Measurements from ENCODE around the gene STRA8.

Gene STRA8

GRCh38 chr7:135262623-135263320 is 29.1 kb downstream of the STRA8 start:
- no peak overlapping the region for H3K4me3 ChIP-seq (ENCODE audit: low read depth, low read length)

GRCh38 chr7:135263321-135263970 is 29.8 kb downstream of the STRA8 start:
- no peak overlapping the region for H3K4me3 ChIP-seq (ENCODE audit: low read depth, low read length)

GRCh38 chr7:135265637-135266036 is 32.0 kb downstream of the STRA8 start:
- H3K4me3 ChIP-seq (ENCODE audit: low read depth, low read length) = no peak overlapping the region

- no peak overlapping the region for H3K4me3 ChIP-seq (ENCODE audit: low read depth, low read length)
Measured at GRCh38 chr7:135269921-135270320, 36.3 kb downstream of the STRA8 start.

DNA sequence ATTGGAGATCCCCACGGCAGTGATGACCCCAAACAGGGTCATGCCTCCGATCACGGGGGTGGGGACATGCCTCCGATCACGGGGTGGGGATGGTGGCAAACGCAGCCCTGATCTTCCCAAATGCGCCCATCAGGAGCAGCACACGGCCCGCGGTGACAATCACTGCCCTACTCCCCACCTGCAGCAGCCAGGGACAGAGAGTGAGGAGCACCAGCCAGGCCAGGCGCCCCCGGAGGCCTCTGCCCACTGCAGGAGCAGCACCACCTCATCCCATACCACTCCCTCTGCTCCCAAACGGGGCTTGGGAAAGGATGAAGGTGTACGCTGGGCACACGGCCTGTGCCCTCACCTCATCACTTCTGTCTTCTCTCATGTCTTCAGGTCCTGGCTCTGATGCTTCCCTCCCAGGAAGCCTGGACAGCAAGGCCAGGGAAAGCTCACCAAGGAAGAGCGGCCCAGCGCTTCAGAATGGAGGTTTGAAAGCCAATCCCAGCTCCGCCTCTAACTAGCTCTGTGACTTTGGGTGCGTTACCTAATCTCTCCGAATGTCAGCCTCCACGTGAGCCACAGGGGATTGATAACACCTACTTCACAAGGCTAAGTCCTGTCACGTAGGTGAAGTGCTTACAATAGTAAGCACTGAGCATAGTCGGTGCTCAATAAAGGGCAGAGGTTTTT is 37.1 kb downstream of the STRA8 start:
- no peak overlapping the region for H3K4me3 ChIP-seq (ENCODE audit: low read depth, low read length)

DNA sequence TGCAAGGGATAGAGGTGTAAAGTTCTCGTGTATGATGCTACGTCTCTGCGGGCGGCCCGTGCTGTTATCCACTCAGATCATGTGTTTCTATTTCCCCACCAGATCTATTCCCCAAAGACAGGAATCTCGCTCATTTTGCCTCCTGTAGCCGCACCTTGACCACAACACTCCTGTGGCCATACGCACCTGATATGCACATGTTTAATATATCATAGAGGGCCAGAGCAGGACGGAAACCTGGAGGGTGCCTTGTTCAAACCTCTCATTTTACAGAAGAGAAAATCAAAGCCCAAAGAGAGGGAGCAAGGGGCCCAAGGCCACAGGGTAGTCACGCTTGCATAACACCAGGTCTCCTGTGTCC is 37.6 kb downstream of the STRA8 start:
- H3K4me3 ChIP-seq (ENCODE audit: low read depth, low read length) = no peak overlapping the region

- H3K4me3 ChIP-seq (ENCODE audit: low read depth, low read length) = no peak overlapping the region
Measured at GRCh38 chr7:135272303-135272702, 38.7 kb downstream of the STRA8 start.

- H3K4me3 ChIP-seq (ENCODE audit: low read depth, low read length) = no peak overlapping the region
Measured at GRCh38 chr7:135273581-135273980, 39.9 kb downstream of the STRA8 start.

GRCh38 chr7:135274495-135275268 is 41.0 kb downstream of the STRA8 start:
- no peak overlapping the region for H3K4me3 ChIP-seq (ENCODE audit: low read depth, low read length)

DNA sequence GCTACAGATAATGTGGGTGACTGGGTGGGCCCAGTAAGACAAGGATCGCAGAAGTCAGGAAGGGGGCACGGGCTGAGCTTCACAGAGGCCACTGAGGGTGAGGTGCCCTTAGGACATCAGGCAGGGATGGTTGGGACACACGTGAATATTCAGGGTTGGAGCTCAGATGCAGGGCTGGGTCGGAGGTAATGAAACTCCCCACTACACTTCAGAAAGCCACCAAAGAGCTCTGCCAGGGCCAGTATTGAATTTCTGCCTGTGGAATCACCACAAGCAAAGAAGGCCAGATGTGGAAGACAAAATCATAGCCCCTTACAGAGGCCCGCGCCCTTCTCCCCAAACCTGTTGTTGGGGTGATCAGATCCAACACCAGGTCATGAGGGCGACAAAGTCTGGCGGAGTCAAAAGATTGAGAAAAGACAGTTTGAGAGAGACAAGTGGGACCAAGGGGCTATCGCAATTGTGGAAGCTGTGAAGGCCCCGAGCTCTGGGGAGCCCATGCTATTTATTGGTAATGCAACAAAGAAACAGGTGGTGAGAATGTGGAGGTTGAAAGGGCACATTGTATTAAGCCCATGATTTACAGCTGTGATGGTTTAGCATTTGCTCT is 42.4 kb downstream of the STRA8 start:
- no peak overlapping the region for H3K4me3 ChIP-seq (ENCODE audit: low read depth, low read length)

DNA sequence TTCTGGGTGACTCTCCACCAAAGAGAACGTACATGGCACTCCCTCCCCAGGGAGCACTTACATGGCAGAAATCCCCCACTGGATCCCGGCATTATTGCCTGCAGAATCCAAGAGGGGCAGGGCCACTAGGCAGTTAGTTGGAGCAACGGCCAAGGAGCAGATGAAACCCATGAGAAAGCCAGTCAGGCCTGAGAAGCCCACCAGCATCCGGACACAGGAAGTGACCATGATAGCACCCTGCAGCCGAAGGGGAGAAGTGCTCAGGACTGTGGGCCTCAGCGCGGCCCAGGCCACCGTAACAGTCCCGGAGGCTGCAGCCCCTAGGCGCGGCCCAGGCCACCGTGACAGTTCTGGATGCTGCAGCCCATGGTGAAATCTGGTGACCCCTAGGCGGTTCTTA is 43.5 kb downstream of the STRA8 start:
- H3K4me3 ChIP-seq (ENCODE audit: low read depth, low read length) = no peak overlapping the region

DNA sequence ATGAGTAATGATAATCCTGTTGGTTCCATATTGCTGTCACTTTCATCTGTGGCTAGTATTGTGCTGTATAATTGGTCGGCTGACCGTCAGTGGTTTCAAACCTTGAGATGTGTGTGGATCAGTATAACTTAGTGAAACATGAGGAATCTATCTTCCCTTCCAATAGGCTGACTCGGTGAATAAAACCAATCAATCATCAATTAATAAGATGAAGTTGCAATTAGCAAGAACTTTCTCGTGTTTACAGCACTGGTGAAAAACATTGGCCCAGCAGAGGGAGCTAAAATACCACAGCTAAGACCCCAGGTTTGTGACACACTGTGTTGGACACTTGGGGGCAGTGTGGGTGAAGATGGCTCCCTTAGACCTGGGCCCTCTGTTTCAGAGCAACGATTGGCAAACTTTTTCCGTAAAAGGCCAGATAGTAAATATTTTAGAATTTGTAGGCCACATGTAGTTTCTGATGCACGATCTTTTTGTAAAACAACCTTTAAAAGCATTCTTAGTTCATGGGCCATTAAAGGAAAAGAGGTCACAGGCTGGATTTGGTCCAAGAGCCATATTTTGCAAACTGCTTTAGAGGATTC is 47.8 kb downstream of the STRA8 start:
- no peak overlapping the region for H3K4me3 ChIP-seq (ENCODE audit: low read depth, low read length)

- H3K4me3 ChIP-seq (ENCODE audit: low read depth, low read length) = no peak overlapping the region
Measured at GRCh38 chr7:135282561-135283254, 49.1 kb downstream of the STRA8 start.

GRCh38 chr7:135283959-135284638 is 50.5 kb downstream of the STRA8 start:
- no peak overlapping the region for H3K4me3 ChIP-seq (ENCODE audit: low read depth, low read length)

DNA sequence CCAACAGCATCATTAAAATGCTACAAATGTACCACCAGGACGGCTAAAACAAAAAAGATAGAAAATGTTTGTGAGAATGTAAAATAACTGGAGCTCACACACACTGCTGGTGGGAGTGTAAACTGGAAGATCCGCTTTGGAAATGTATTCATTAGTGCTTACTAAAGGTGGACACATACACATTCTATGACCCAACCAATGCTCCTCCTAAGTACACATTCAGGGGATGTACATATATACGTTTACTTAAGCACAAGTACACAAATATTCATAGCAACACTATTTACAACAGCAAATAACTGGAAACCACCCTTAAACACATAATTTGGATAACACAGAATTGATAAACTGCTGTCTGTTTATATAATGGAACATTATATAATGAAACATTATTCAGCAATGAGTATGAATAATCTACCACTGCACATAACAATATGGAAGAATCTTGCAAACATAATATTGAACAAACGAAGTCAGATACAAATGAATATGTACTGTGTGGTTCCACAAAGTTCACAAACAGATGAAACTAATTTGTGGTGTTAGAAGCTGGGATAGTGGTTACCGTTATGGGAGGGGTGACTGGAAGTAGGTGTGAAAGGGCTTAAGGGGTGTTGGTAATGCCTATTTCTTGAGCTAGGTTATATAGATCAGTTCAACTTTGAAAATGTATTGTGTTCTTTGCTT is 52.1 kb downstream of the STRA8 start:
- no peak overlapping the region for H3K4me3 ChIP-seq (ENCODE audit: low read depth, low read length)

- H3K4me3 ChIP-seq (ENCODE audit: low read depth, low read length) = no peak overlapping the region
Measured at GRCh38 chr7:135286876-135287275, 53.2 kb downstream of the STRA8 start.

- H3K4me3 ChIP-seq (ENCODE audit: low read depth, low read length) = no peak overlapping the region
Measured at GRCh38 chr7:135290594-135290993, 57.0 kb downstream of the STRA8 start.

DNA sequence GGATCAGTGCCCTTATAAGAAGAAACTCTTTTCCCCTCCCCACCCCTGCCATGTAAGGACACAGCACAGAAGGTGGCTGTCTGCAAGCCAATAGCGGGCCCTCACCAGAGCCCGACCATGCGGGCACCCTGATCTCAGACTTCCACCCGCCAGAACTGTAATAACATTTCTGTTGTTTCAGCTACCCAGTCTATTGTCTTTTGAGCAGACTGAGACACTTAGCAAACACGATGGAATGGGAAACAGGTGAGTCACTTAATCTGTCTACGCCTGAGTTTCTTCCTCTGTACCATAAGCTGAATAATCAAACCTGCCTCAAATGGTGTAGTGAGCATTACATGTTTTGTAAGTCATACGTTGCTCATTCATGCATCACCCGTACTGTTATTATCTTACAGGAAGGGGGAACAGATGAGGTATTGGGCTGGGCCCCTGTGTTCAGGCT is 58.2 kb downstream of the STRA8 start:
- H3K4me3 ChIP-seq (ENCODE audit: low read depth, low read length) = no peak overlapping the region

- no peak overlapping the region for H3K4me3 ChIP-seq (ENCODE audit: low read depth, low read length)
Measured at GRCh38 chr7:135299235-135299634, 65.6 kb downstream of the STRA8 start.

Measured in iPS-11a (cell line).